Neutrophil (primary cell): ENCODE measurements around the gene TNFRSF4.
A peak's percentile ranks its signal among the peaks of the same experiment; 100 is the strongest.

ENCODE experiments used
- H3K27ac ChIP-seq: fragments of 200-600 bp; sonication (generic); 2 replicates; pipeline ENCODE4 v1.5.1; 2016; ENCODE audit warnings: mild to moderate bottlenecking, moderate library complexity
- H3K27me3 ChIP-seq: fragments of 200-600 bp; sonication (generic); 2 replicates; pipeline ENCODE4 v1.6.0; 2016; ENCODE audit warnings: mild to moderate bottlenecking
- H3K36me3 ChIP-seq: fragments of 200-600 bp; sonication (generic); 2 replicates; pipeline ENCODE4 v1.5.1; 2017
- H3K4me1 ChIP-seq, 2 experiments: fragments of 200-600 bp in 1 of 2; sonication (generic) in 1 of 2; 1 replicate in 1 of 2; 2 replicates in 1 of 2; pipeline versions ENCODE4 v1.5.1 to v1.6.1; 2013 to 2016; ENCODE audit warnings: low read depth in 1 of 2, low read length in 1 of 2, mild to moderate bottlenecking in 1 of 2, moderate library complexity in 1 of 2; ENCODE audit not compliant: control insufficient read depth in 1 of 2, insufficient read depth in 1 of 2
- H3K4me3 ChIP-seq, 2 experiments: fragments of 200-600 bp in 1 of 2; sonication (generic) in 1 of 2; 1 replicate in 1 of 2; 2 replicates in 1 of 2; pipeline ENCODE4 v1.5.1; 2013 to 2016; ENCODE audit warnings: low read depth in 1 of 2, low read length in 1 of 2, mild to moderate bottlenecking in 1 of 2, moderate library complexity in 1 of 2
- H3K9me3 ChIP-seq: fragments of 200-600 bp; sonication (generic); 2 replicates; pipeline ENCODE4 v1.5.1; 2016
- TF ChIP-seq, protein P1 (sequence below): fragments of 200-600 bp; sonication (generic); IDR thresholded peaks from 2 replicates; pipeline ENCODE4 v1.5.1; 2016; ENCODE audit warnings: antibody characterized with exemption

The TNFRSF4 gene

DNA sequence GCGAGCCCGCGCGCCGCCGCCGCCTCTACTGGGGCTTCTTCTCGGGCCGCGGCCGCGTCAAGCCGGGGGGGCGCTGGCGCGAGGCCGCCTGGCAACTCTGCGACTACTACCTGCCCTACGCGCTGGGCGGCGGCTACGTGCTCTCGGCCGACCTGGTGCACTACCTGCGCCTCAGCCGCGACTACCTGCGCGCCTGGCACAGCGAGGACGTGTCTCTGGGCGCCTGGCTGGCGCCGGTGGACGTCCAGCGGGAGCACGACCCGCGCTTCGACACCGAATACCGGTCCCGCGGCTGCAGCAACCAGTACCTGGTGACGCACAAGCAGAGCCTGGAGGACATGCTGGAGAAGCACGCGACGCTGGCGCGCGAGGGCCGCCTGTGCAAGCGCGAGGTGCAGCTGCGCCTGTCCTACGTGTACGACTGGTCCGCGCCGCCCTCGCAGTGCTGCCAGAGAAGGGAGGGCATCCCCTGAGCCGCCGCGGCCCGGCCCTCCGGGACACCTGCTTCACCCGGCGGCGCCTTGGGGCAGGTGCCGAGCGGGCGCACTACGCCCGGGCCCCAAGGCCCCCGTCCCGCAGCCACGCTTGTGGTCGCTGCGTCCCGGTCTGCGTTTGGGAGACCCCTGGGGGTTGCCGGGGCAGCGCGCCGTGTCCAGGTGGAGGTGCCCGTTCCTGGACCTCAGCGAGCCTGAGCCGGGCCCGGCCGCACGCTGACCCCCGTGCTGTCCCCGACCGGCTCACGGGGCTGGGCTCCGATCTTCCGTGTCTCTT, 19.0 kb upstream of the TNFRSF4 start:
- peaks cover 22 to 27% of the 10 kb centered on the region in 2 experiments for H3K4me1 ChIP-seq
- H3K27ac ChIP-seq = peak overlapping the region; percentile 58
- TF ChIP-seq, protein P1, sequence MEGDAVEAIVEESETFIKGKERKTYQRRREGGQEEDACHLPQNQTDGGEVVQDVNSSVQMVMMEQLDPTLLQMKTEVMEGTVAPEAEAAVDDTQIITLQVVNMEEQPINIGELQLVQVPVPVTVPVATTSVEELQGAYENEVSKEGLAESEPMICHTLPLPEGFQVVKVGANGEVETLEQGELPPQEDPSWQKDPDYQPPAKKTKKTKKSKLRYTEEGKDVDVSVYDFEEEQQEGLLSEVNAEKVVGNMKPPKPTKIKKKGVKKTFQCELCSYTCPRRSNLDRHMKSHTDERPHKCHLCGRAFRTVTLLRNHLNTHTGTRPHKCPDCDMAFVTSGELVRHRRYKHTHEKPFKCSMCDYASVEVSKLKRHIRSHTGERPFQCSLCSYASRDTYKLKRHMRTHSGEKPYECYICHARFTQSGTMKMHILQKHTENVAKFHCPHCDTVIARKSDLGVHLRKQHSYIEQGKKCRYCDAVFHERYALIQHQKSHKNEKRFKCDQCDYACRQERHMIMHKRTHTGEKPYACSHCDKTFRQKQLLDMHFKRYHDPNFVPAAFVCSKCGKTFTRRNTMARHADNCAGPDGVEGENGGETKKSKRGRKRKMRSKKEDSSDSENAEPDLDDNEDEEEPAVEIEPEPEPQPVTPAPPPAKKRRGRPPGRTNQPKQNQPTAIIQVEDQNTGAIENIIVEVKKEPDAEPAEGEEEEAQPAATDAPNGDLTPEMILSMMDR = no peak
- H3K4me3 ChIP-seq = peak overlapping the region in 1 of 2 experiments; percentile 64
- peaks cover 12% of the 10 kb centered on the region for H3K36me3 ChIP-seq
- H3K27me3 ChIP-seq = peaks cover 13% of the 10 kb centered on the region
- no peaks in the 10 kb centered on the region for H3K9me3 ChIP-seq

DNA sequence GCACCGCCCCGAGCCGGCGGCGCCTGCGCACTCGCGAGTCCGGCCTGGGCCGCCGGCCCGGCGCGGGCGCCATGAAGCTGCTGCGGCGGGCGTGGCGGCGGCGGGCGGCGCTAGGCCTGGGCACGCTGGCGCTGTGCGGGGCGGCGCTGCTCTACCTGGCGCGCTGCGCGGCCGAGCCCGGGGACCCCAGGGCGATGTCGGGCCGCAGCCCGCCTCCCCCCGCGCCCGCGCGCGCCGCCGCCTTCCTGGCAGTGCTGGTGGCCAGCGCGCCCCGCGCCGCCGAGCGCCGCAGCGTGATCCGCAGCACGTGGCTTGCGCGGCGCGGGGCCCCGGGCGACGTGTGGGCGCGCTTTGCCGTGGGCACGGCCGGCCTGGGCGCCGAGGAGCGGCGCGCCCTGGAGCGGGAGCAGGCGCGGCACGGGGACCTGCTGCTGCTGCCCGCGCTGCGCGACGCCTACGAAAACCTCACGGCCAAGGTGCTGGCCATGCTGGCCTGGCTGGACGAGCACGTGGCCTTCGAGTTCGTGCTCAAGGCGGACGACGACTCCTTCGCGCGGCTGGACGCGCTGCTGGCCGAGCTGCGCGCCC, 18.3 kb upstream of the TNFRSF4 start, which contains the start of gene B3GALT6:
B3GALT6 (plus strand) TSS at position 30 of the 588 bp plus-strand sequence; CDS start at position 72, 42 bp downstream.
- Histone ChIP-seq H3K27me3 (peaks cover 6% of the 10 kb centered on the region), H3K4me1 (peaks cover 22 to 27% of the 10 kb centered on the region in 2 experiments), H3K36me3 (peaks cover 19% of the 10 kb centered on the region), H3K9me3 (no peaks in the 10 kb centered on the region), H3K27ac (peak within 1 kb of the TSS; percentile 85), H3K4me3 (peak within 1 kb of the TSS; percentile 80 to 95)
- TF ChIP-seq, protein P1 = no peak

DNA sequence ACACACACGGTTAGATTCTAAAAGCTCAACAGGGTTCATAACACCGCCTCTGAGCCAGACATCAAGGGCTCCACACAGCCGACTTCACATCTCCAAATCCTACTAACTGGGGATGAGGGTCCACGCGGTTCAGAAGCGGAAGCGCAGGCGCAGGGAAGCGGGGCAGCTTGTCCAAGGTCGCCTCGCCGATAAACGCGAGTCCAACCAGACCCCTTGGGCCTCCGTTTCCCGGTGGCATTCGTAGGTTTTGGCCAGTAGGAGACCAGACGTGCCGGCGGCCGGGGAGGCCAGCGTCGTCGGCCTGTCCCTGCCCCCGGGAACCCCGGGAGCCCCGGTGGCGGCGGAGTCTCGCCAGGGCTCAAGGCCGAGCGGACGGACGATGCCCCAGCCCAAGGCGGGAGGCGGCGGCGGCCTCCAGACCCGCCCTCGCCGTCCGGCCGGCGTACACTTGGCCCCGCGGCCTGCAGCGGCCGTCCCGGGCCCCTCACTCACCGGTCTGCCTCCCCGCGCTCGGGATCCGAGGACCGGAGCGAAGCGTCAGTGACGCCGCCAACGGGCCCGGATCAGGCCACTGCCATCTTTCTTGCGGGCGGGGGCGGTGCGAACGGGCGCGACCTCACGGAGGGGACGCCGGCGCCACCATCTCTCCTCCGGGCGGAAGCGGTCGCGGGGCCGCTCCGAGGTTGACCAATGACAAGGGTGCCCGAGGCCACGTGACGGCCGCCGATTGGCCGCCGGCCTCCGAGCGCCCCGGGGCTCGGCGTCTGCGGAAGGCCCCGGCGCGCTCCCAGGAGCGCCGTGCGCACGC, 17.7 kb upstream of the TNFRSF4 start, which contains the start of gene SDF4:
SDF4 (minus strand) TSS at position 602 of the 808 bp plus-strand sequence. CDS start 3,229 bp downstream, outside the sequence.
- no peaks in the 10 kb centered on the region for H3K9me3 ChIP-seq
- peaks cover 22 to 27% of the 10 kb centered on the region in 2 experiments for H3K4me1 ChIP-seq
- TF ChIP-seq, protein P1 = peak; percentile 32
- no peaks in the 10 kb centered on the region for H3K27me3 ChIP-seq
- peak within 1 kb of the TSS; percentile 80 to 95 for H3K4me3 ChIP-seq
- H3K36me3 ChIP-seq = peaks cover 26% of the 10 kb centered on the region
- H3K27ac ChIP-seq = peak within 1 kb of the TSS; percentile 85

DNA sequence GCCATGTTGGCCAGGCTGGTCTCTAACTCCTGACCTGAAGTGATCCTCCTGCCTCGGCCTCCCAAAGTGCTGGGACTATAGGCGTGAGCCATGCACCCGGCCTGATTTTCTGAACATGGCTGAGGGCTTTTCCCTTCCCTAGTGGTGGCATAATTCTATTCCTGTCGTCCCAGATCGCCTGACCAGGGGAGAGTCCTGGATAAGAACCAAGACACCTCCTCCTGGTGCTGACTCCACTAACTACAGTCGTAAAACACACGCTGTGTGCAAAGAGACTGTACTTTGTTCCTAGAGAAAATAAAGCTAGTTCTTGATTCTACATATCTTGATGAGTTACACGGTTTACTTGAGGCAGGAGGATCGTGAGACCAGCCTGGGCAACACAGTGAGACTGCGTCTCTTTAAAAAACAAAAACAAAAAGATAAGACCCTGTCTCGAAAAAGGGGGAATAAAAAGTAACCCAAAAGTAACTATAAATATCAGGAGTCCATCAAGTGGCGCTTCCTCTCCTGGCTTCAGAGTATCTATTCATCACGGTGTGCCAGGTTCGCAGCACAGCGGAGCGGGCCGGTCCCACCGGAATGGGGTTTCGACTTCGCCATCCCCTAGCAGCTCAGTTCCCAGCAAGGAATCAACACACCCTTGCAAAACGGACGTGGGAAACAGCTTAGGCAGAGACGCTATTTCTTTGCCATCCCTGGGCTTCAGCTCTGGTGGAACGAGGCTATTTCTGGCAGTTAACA, 16.9 kb upstream of the TNFRSF4 start:
- Histone ChIP-seq H3K4me3 (peak overlapping the region; percentile 80 to 95), H3K27me3 (no peaks in the 10 kb centered on the region), H3K27ac (peak overlapping the region; percentile 85), H3K4me1 (peaks cover 22 to 27% of the 10 kb centered on the region in 2 experiments), H3K9me3 (no peaks in the 10 kb centered on the region), H3K36me3 (peaks cover 33% of the 10 kb centered on the region)
- TF ChIP-seq, protein P1 = no peak

DNA sequence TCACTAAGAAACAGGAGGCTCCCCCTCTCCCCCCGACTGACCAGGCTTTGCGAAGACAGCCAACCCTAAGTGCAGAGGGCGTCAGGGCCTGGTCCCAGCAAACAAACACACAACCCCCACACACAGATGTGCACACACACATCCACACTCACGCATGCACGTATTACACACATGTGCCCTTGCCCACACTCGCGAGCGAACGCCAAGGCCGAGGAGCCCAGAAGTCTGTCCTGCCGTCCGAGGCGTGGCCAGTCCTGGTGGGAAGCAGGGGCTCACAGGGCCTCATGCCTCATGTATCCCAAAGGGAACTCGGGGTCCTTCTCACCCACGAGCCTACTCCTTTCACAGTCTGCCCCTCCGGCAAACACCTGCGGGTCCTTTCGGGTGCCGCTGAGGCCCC, 15.8 kb upstream of the TNFRSF4 start:
- Histone ChIP-seq H3K27ac (no peak overlapping the region), H3K4me3 (no peak overlapping the region), H3K27me3 (no peaks in the 10 kb centered on the region), H3K4me1 (peaks cover 22 to 27% of the 10 kb centered on the region in 2 experiments), H3K9me3 (no peaks in the 10 kb centered on the region), H3K36me3 (peaks cover 44% of the 10 kb centered on the region)
- TF ChIP-seq, protein P1 = no peak
